Activated CD8-positive, alpha-beta T cell treated with anti-CD3 and anti-CD28 coated beads, Interleukin-2, amount 10 ng/mL, durations not matched to agents 7 days and 5 days (primary cell): ENCODE results near the gene RGL3. TPM values are rescaled to one million over a fixed set of nuclear protein-coding genes. Genes with fewer than 3 reads are reported as not detected.
"Not testable (repeated sequence)": the region's sequence is repeated elsewhere in the genome, so short reads cannot be mapped to it uniquely, and the experiment has no call there.

Experiments used
- ATAC-seq: fragments of 150-1000 bp; cut with Tn5 transposase; one replicate; pipeline ENCODE4 v1.10.0; 2021; ENCODE audit warnings: moderate library complexity
- CTCF ChIA-PET: fragments of 350-600 bp; sonication (Branson Sonifier 250); formaldehyde crosslinking; loops from one replicate; lab custom pipeline; 2021; ENCODE audit warnings: antibody characterized with exemption; lab: Charles Lee
- POLR2A ChIA-PET: fragments of 350-600 bp; sonication (Branson Sonifier 250); formaldehyde crosslinking; loops from one replicate; lab custom pipeline; 2021; ENCODE audit warnings: antibody characterized with exemption; lab: Charles Lee
- DNase-seq: peaks from one replicate; pipeline ENCODE4 v3.0.0-alpha.2; 2020
- H3K27ac Mint-ChIP-seq: one replicate; pipeline ENCODE4 v1.8.0; 2021; ENCODE audit warnings: mild to moderate bottlenecking, mixed read lengths
- H3K27me3 Mint-ChIP-seq: one replicate; pipeline ENCODE4 v1.8.0; 2021; ENCODE audit warnings: low read depth, mixed read lengths
- H3K36me3 Mint-ChIP-seq: one replicate; pipeline ENCODE4 v1.8.0; 2021; ENCODE audit warnings: low read depth, mixed read lengths
- H3K4me1 Mint-ChIP-seq: one replicate; pipeline ENCODE4 v1.8.0; 2021; ENCODE audit warnings: low read depth, mixed read lengths
- H3K4me3 Mint-ChIP-seq: one replicate; pipeline ENCODE4 v1.8.0; 2021; ENCODE audit warnings: mild to moderate bottlenecking, mixed read lengths
- H3K9me3 Mint-ChIP-seq: one replicate; pipeline ENCODE4 v1.8.0; 2022; ENCODE audit warnings: mixed read lengths; ENCODE audit not compliant: insufficient read depth
- total RNA-seq, 2 experiments: library from RNA; stranded (reverse); gene quantifications; one replicate each; pipeline ENCODE4 v1.2.3, GENCODE V29; 2021

Gene RGL3
- total RNA-seq, 2 experiments from 2014 or later: not detected

GRCh38 chr19:11363881-11364280, 55.2 kb downstream of the RGL3 start:
- no peaks in the 10 kb centered on the region for H3K27me3 Mint-ChIP-seq
- no peaks in the 10 kb centered on the region for H3K4me1 Mint-ChIP-seq
- ChIA-PET POLR2A (no interaction called here), CTCF (no interaction called here)
- no peaks in the 10 kb centered on the region for H3K36me3 Mint-ChIP-seq
- DNase-seq: no peak
- no peak overlapping the region for H3K27ac Mint-ChIP-seq
- no peak overlapping the region for H3K4me3 Mint-ChIP-seq
- no peak for ATAC-seq
- H3K9me3 Mint-ChIP-seq: no peaks in the 10 kb centered on the region

GRCh38 chr19:11361771-11362731, 57.1 kb downstream of the RGL3 start:
- POLR2A ChIA-PET: no interaction called here

GRCh38 chr19:11361037-11361770, 57.9 kb downstream of the RGL3 start:
- ATAC-seq: no peak
- no peak overlapping the region for H3K27ac Mint-ChIP-seq
- DNase-seq: no peak
- ChIA-PET CTCF (no interaction called here), POLR2A (no interaction called here)
- H3K4me3 Mint-ChIP-seq: no peak overlapping the region
- no peaks in the 10 kb centered on the region for H3K9me3 Mint-ChIP-seq
- H3K36me3 Mint-ChIP-seq: no peaks in the 10 kb centered on the region
- peaks cover 3% of the 10 kb centered on the region for H3K27me3 Mint-ChIP-seq
- peaks cover 2% of the 10 kb centered on the region for H3K4me1 Mint-ChIP-seq

More at GRCh38 chr19:11361771-11362731, 57.1 kb downstream of the RGL3 start:
- H3K27ac Mint-ChIP-seq: no peak overlapping the region
- no peaks in the 10 kb centered on the region for H3K9me3 Mint-ChIP-seq
- H3K27me3 Mint-ChIP-seq: no peaks in the 10 kb centered on the region
- no peak for ATAC-seq
- H3K4me3 Mint-ChIP-seq: no peak overlapping the region
- DNase-seq: no peak
- CTCF ChIA-PET: no interaction called here
- no peaks in the 10 kb centered on the region for H3K4me1 Mint-ChIP-seq
- H3K36me3 Mint-ChIP-seq: no peaks in the 10 kb centered on the region

- no peak overlapping the region for H3K27ac Mint-ChIP-seq
- ATAC-seq: no peak
- no peak for DNase-seq
- H3K4me3 Mint-ChIP-seq: no peak overlapping the region
- H3K36me3 Mint-ChIP-seq: no peaks in the 10 kb centered on the region
- H3K9me3 Mint-ChIP-seq: no peaks in the 10 kb centered on the region
- ChIA-PET CTCF (no interaction called here), POLR2A (interaction anchor here (0.9 kb wide), 1 partner anchor 47 kb away, joined by 3 read pairs; no protein-coding TSS in a partner anchor)
- H3K4me1 Mint-ChIP-seq: peaks cover 11% of the 10 kb centered on the region
- peaks cover 10% of the 10 kb centered on the region for H3K27me3 Mint-ChIP-seq
These were observed 59.7 kb downstream of the RGL3 start for GRCh38 chr19:11359421-11359820.

GRCh38 chr19:11356676-11357550, 62.2 kb downstream of the RGL3 start:
- ChIA-PET POLR2A (interaction anchor here (0.7 kb wide), 1 partner anchor 1042 kb away, joined by 3 read pairs; no protein-coding TSS in a partner anchor), CTCF (no interaction called here)
- DNase-seq: no peak
- no peak for ATAC-seq
- Mint-ChIP-seq H3K27me3 (peaks cover 10% of the 10 kb centered on the region), H3K4me1 (peaks cover 13% of the 10 kb centered on the region), H3K4me3 (no peak overlapping the region), H3K27ac (no peak overlapping the region), H3K36me3 (no peaks in the 10 kb centered on the region), H3K9me3 (no peaks in the 10 kb centered on the region)

GRCh38 chr19:11356074-11356397, 63.1 kb downstream of the RGL3 start:
- POLR2A ChIA-PET: no interaction called here
- DNase-seq: no peak
- no peak overlapping the region for H3K27ac Mint-ChIP-seq

GRCh38 chr19:11355160-11356073, 63.7 kb downstream of the RGL3 start, which contains the start of gene PLPPR2:
Gene PLPPR2, plus strand, starts transcription at chr19:11355432. Its CDS starts 2,242 bp downstream, at chr19:11357674.
- DNase-seq: peak; percentile 85
- peaks cover 10% of the 10 kb centered on the region for H3K27me3 Mint-ChIP-seq
- peak within 1 kb of the TSS; percentile 8 for H3K4me3 Mint-ChIP-seq
- no peaks in the 10 kb centered on the region for H3K36me3 Mint-ChIP-seq
- ChIA-PET CTCF (no interaction called here), POLR2A (no interaction called here)
- no peaks in the 10 kb centered on the region for H3K9me3 Mint-ChIP-seq
- H3K27ac Mint-ChIP-seq: no peak within 1 kb of the TSS
- H3K4me1 Mint-ChIP-seq: peaks cover 13% of the 10 kb centered on the region
- peak; percentile 91 for ATAC-seq

More at GRCh38 chr19:11356074-11356397, 63.1 kb downstream of the RGL3 start:
- H3K4me3 Mint-ChIP-seq: peak overlapping the region; percentile 8
- H3K9me3 Mint-ChIP-seq: no peaks in the 10 kb centered on the region
- peaks cover 10% of the 10 kb centered on the region for H3K27me3 Mint-ChIP-seq
- CTCF ChIA-PET: no interaction called here
- no peaks in the 10 kb centered on the region for H3K36me3 Mint-ChIP-seq
- ATAC-seq: no peak
- peaks cover 13% of the 10 kb centered on the region for H3K4me1 Mint-ChIP-seq

- H3K9me3 Mint-ChIP-seq, CTCF ChIA-PET, DNase-seq, H3K27me3 Mint-ChIP-seq, H3K36me3 Mint-ChIP-seq, H3K27ac Mint-ChIP-seq, ATAC-seq, H3K4me3 Mint-ChIP-seq: not testable (repeated sequence)
- H3K4me1 Mint-ChIP-seq: peaks cover 13% of the 10 kb centered on the region
- POLR2A ChIA-PET: interaction anchor here (0.6 kb wide), 2 partner anchors 95 to 98 kb away, joined by 3 read pairs; no protein-coding TSS in a partner anchor
These were observed 65.0 kb downstream of the RGL3 start for GRCh38 chr19:11354102-11354501.

GRCh38 chr19:11349171-11349570, 69.9 kb downstream of the RGL3 start:
- Mint-ChIP-seq H3K9me3 (peaks cover 6% of the 10 kb centered on the region), H3K4me3 (no peak overlapping the region), H3K27ac (no peak overlapping the region), H3K36me3 (peaks cover 7% of the 10 kb centered on the region), H3K4me1 (peaks cover 26% of the 10 kb centered on the region), H3K27me3 (no peaks in the 10 kb centered on the region)
- DNase-seq (no peak), ATAC-seq (no peak)
- POLR2A ChIA-PET: interaction anchor here (0.8 to 1.1 kb wide), 2 partner anchors 9 to 25 kb away, joined by 3 to 4 read pairs; partner anchors contain the start of gene SWSAP1
- CTCF ChIA-PET: no interaction called here

- ChIA-PET CTCF (interaction anchor here (1.3 to 3.2 kb wide), 4 partner anchors 10 to 36 kb away, joined by 4 to 20 read pairs (median 5); no protein-coding TSS in a partner anchor), POLR2A (no interaction called here)
- no peak for ATAC-seq
- Mint-ChIP-seq H3K4me3 (peak overlapping the region; percentile 85), H3K36me3 (peaks cover 7% of the 10 kb centered on the region), H3K27ac (no peak overlapping the region), H3K4me1 (peaks cover 26% of the 10 kb centered on the region), H3K9me3 (peaks cover 6% of the 10 kb centered on the region), H3K27me3 (no peaks in the 10 kb centered on the region)
- no peak for DNase-seq
These were observed 71.5 kb downstream of the RGL3 start for GRCh38 chr19:11347546-11348039.
